GM18873 (cell line): ENCODE data around the gene STN1.
"Not testable (repeated sequence)": the region's sequence is repeated elsewhere in the genome, so short reads cannot be mapped to it uniquely, and the experiment has no call there.

Experiments used
- ATAC-seq: cut with Tn5 transposase; IDR thresholded peaks from one replicate; pipeline ENCODE4 v1.9.1; 2021; ENCODE audit warnings: mild to moderate bottlenecking, moderate library complexity, moderate number of reproducible peaks; ENCODE audit not compliant: unreplicated experiment, low FRiP score

Gene STN1

DNA sequence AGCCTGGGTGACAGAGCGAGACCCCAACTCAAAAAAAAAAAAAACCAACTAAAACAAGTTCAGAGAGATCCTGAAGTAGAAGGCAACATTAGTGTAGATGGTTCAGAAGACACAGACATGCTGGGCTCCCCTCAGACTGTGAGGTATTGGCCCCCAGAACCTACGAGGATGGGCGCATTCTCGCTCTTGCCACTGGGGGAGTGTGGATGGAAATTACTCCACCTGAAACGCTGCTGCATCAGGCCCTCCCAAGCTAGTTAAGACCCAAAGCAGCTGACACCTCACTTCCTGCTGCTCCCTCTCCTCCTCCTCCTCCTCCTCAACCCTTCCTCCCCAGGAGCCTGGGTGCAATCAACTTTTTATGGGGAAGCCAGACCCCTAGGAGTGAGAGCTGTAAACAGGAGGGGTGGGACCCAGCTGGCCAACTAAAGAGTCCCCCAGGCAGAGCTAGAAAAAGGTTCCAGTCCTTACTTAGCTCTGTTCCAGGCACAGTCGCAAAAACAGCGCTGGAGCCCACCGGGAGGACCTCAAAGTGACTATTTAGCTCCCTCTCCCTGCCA lies 70.0 kb downstream of the STN1 start:
- no peak for ATAC-seq

GRCh38 chr10:103847346-103847745 lies 70.6 kb downstream of the STN1 start:
- no peak for ATAC-seq

DNA sequence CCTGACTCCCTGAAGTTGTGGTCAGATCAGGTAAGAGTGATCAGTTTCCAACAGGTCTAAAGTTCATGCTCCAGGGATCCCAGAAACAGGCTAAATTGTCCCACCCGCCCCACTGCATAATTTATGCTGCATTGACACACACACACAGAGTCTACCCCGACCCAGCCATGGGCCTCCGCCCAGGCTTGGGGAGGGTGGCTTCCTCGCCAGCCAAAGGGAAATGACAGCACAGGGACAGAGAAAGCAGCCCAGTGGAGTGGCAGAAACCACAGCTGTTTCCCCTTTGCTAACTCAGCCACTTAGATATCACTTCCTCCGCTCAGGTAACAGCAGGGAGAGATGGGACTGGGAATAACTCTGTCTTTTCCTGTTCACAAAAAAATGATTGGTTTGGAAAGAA lies 72.0 kb downstream of the STN1 start:
- no peak for ATAC-seq

- ATAC-seq, result not testable (repeated sequence)
These were observed 72.6 kb downstream of the STN1 start for GRCh38 chr10:103845346-103845745.

- no peak for ATAC-seq
These were observed 74.0 kb downstream of the STN1 start for GRCh38 chr10:103843854-103844570.

DNA sequence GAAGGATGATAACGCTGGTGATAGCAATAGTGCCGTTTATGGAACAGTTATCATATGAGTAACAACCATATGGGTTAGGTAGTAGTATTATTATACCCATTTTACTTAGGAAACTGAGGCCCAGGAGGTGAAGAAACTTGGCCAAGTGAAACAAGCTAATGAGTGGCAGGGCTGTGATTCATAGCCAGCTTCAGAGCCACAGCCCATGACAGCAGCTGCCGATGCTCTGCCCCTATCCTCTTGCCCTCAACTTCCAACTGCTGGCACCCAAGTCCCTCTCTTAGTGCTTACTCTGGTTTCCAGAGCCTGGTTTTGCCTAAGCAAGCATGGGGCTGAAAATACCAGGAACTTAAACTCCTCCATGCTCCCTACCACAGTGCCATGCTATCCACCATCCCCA lies 74.9 kb downstream of the STN1 start:
- ATAC-seq, result no peak

GRCh38 chr10:103842605-103843004 lies 75.4 kb downstream of the STN1 start:
- no peak for ATAC-seq

GRCh38 chr10:103841519-103841918 lies 76.5 kb downstream of the STN1 start:
- no peak for ATAC-seq

DNA sequence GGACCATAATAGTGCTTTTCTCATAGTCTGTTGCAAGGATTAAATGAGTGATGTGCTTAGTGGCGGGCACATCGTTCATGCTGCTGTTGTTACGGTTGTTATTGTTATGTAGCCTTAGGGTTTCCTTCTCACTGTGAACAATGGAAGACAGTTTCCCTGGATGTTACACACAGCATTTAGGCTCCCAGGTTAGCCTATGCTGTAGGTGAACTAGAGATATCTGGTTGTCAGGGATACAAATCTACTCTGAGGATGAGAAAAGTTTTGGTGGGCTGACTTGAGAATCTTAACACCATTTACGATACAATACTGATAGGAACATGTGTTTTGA lies 77.3 kb downstream of the STN1 start:
- no peak for ATAC-seq

GRCh38 chr10:103839872-103840739 lies 77.9 kb downstream of the STN1 start:
- no peak for ATAC-seq

DNA sequence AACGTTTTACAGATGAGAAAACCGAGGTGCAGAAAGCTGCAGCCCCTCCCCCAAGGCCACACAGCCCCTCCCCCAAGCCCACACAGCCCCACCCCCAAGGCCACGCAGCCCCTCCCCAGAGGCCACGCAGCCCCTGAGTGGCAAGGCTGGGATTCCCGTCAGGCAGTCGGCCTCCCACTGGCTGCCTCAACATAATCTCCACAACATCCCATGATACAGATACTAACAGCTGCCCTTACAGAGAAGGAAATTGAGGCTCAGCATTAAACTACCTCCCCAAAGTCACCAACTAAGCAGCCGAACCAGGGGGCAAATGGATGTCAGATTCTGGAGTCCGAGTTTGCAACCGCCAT lies 78.5 kb downstream of the STN1 start:
- no peak for ATAC-seq

GRCh38 chr10:103838862-103839518 lies 79.0 kb downstream of the STN1 start:
- ATAC-seq, result no peak

DNA sequence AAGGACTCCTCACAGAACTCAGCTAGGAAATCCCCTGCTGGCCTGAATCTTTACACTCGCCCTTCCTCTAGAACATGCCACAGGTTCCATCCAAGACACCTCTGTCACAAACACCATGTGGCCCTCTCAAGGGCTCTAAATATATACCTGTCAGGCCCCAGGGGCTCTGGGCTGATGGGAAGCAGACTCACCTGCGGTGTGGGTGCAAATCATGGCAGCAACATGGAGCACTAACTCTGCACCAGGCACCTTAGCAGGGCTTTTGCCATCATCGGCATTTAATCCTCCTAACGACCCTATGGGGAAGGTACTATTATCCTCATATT lies 80.0 kb downstream of the STN1 start:
- no peak for ATAC-seq

DNA sequence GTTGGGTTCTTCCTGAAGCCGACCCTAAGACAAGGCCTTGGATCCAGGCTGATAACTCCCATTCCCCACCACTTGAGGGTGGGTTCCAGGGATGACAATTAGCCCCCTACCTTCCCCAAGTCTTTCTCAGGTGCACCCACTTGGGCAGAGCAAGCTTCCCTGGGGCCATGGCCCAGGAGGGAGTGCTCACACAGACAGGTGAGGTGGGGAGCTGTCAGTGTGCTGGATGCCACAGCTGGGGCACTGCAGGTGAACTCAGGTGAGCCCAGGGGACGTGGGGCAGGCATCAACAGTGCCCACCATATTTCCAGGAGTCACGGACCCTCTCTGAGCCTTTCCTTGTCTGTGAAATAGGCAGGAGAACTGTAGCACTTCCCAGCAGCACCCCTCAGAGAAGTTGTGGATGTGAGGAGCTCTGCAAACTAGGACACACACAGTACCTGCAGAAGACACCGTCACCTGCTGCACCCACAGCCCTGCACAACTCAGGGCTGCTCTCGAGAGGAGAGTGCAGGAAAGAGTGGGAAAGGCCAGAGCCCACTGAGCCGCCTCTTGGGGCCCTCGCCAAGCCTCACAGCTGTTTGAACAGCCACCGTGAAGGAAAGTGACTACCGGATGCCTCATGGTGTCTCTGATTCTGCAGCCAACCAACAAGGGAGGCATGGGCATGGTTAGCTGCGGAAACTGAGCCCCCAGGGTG lies 80.5 kb downstream of the STN1 start:
- no peak for ATAC-seq

- no peak for ATAC-seq
These were observed 81.1 kb downstream of the STN1 start for GRCh38 chr10:103836861-103837260.

DNA sequence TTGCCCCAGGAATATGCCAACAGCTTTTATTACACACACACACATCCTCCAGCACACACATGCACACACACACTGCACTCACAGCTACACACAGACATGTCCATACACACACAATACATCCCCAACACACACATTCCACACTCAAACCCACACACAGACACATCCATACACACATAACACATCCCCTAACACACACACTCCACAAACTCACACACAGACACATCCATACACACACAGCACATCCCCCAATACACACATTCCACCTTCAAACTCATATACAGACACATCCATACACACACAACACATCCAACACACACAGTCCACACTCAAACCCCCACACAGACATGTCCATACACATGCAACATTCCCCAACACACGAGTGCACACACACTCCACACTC lies 81.7 kb downstream of the STN1 start:
- ATAC-seq, result no peak

- ATAC-seq, result no peak
These were observed 82.6 kb downstream of the STN1 start for GRCh38 chr10:103835096-103836050.

DNA sequence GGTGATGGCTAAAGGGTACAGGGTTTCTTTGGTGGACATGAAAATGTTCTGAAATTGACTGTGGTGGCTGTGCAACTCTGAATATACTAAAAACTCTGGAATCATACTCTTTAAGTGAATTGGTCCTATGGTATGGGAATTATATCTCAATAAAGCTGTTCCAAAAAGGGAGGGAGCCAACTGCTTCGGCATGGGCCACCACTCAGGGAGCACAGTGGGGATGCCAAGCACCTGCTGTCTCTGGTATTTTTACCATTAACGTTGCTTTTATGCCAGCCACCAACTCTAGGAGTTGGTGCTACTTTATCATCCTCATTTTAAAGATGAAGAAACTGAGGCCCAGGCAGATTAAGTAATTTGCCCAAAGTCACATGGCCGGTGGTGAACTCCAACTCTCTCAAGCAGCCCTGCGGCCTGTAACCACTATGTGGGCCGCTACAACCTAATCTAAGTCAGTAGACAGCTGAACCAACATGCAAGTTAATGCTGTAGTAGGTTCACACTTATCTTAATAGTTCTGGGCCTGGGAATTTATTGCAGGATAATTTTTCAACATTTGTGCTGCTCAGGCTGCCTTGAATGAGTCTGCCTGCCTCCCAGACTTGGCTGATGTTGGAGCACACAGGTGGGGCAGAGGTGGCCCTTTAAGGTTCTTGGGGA lies 83.4 kb downstream of the STN1 start:
- no peak for ATAC-seq

GRCh38 chr10:103833731-103834365 lies 84.1 kb downstream of the STN1 start:
- ATAC-seq, result no peak
